GM23338 (cell line): ENCODE data around the gene POLE. TPM values are rescaled to one million over a fixed set of nuclear protein-coding genes. Genes with fewer than 3 reads are reported as not detected.

ENCODE experiments used
- ATAC-seq: fragments of 200-7000 bp; cut with Tn5 transposase; 3 replicates; pipeline ENCODE4 v1.9.1; 2020
- DNase-seq: peaks from one replicate; pipeline ENCODE4 v3.0.0-alpha.2; 2015; ENCODE audit warnings: low spot score
- H2AFZ ChIP-seq: fragments of 200-600 bp; sonication (generic); 2 replicates; pipeline ENCODE4 v1.8.0; 2016; ENCODE audit warnings: antibody characterized with exemption, mild to moderate bottlenecking, moderate library complexity
- H3F3A ChIP-seq: fragments of 200-600 bp; sonication (generic); replicated peaks from 2 replicates; pipeline ENCODE4 v1.8.0; 2017; ENCODE audit warnings: antibody characterized with exemption, mixed run types, low read depth
- H3K27ac ChIP-seq: fragments of 200-600 bp; sonication (generic); 2 replicates; pipeline ENCODE4 v1.6.1; 2016; ENCODE audit warnings: low read depth
- H3K27me3 ChIP-seq: fragments of 200-600 bp; sonication (generic); 2 replicates; pipeline ENCODE4 v1.8.0; 2016; ENCODE audit warnings: mild to moderate bottlenecking, mixed run types, moderate library complexity; ENCODE audit not compliant: insufficient read depth
- H3K36me3 ChIP-seq: fragments of 200-600 bp; sonication (generic); 2 replicates; pipeline ENCODE4 v1.8.0; 2016; ENCODE audit warnings: mild to moderate bottlenecking; ENCODE audit not compliant: insufficient read depth
- H3K4me1 ChIP-seq: fragments of 200-600 bp; sonication (generic); 2 replicates; pipeline ENCODE4 v1.8.0; 2016; ENCODE audit warnings: mild to moderate bottlenecking, moderate library complexity; ENCODE audit not compliant: insufficient read depth
- H3K4me2 ChIP-seq: fragments of 200-600 bp; sonication (generic); 2 replicates; pipeline ENCODE4 v1.7.1; 2017; ENCODE audit warnings: mixed run types
- H3K4me3 ChIP-seq: fragments of 200-600 bp; sonication (generic); 2 replicates; pipeline ENCODE4 v1.6.1; 2016; ENCODE audit warnings: mixed run types
- H3K79me2 ChIP-seq: fragments of 200-600 bp; sonication (generic); replicated peaks from 2 replicates; pipeline ENCODE4 v1.8.0; 2017; ENCODE audit warnings: mild to moderate bottlenecking; ENCODE audit not compliant: insufficient read depth
- H3K9me2 ChIP-seq: fragments of 200-600 bp; sonication (generic); 2 replicates; pipeline ENCODE4 v1.8.0; 2017; ENCODE audit not compliant: insufficient read depth
- H4K20me1 ChIP-seq: fragments of 200-600 bp; sonication (generic); replicated peaks from 2 replicates; pipeline ENCODE4 v1.8.0; 2017; ENCODE audit warnings: mild to moderate bottlenecking; ENCODE audit not compliant: insufficient read depth
- H3K27ac Mint-ChIP-seq: 2 replicates; pipeline ENCODE4 v1.8.0; 2020; ENCODE audit warnings: inconsistent platforms, mild to moderate bottlenecking, moderate library complexity, mixed read lengths
- H3K27me3 Mint-ChIP-seq: 3 replicates; pipeline ENCODE4 v1.8.0; 2022; ENCODE audit warnings: low read depth, mild to moderate bottlenecking, moderate library complexity, mixed read lengths, inconsistent platforms; ENCODE audit not compliant: insufficient read depth, poor library complexity
- H3K36me3 Mint-ChIP-seq: 3 replicates; pipeline ENCODE4 v1.8.0; 2021; ENCODE audit warnings: low read depth, mild to moderate bottlenecking, inconsistent platforms, moderate library complexity, mixed read lengths
- H3K4me1 Mint-ChIP-seq: 3 replicates; pipeline ENCODE4 v1.8.0; 2020; ENCODE audit warnings: mild to moderate bottlenecking, inconsistent platforms, mixed read lengths
- H3K4me3 Mint-ChIP-seq: 3 replicates; pipeline ENCODE4 v1.8.0; 2021; ENCODE audit warnings: moderate library complexity, mild to moderate bottlenecking, inconsistent platforms, mixed read lengths
- H3K9me3 Mint-ChIP-seq: 3 replicates; pipeline ENCODE4 v1.8.0; 2020; ENCODE audit warnings: moderate library complexity, mild to moderate bottlenecking, inconsistent platforms, mixed read lengths
- CTCF ChIP-seq, 2 experiments: fragments of 200-600 bp in 1 of 2; sonication (generic) in 1 of 2; conservative IDR thresholded peaks; 2 replicates each; pipeline versions ENCODE4 v1.5.1 to v1.6.1; 2016 to 2017; ENCODE audit warnings: antibody characterized with exemption in 2 of 2, low read depth in 2 of 2, mild to moderate bottlenecking in 2 of 2, moderate library complexity in 1 of 2
- ETS1 ChIP-seq: IDR thresholded peaks from 2 replicates; pipeline ENCODE4 v1.6.1; 2016; ENCODE audit warnings: antibody characterized with exemption
- JUNB ChIP-seq: IDR thresholded peaks from one replicate; pipeline ENCODE4 v1.6.1; 2016; ENCODE audit warnings: antibody characterized with exemption; ENCODE audit not compliant: unreplicated experiment
- NANOG ChIP-seq: IDR thresholded peaks from 2 replicates; pipeline ENCODE4 v1.6.1; 2016; ENCODE audit warnings: antibody characterized with exemption, borderline replicate concordance
- REST ChIP-seq: IDR thresholded peaks from one replicate; pipeline ENCODE4 v1.6.1; 2018; ENCODE audit warnings: antibody characterized with exemption; ENCODE audit not compliant: unreplicated experiment
- STAT1 ChIP-seq: IDR thresholded peaks from one replicate; pipeline ENCODE4 v1.6.1; 2016; ENCODE audit warnings: antibody characterized with exemption; ENCODE audit not compliant: unreplicated experiment
- ZNF114 ChIP-seq: fragments of 250-450 bp; sonication (Bioruptor Pico); IDR thresholded peaks from 2 replicates; pipeline ENCODE4 v1.5.0; 2020; ENCODE audit warnings: mild to moderate bottlenecking, moderate library complexity
- ZNF331 ChIP-seq: fragments of 250-450 bp; sonication (Bioruptor Pico); IDR thresholded peaks from 2 replicates; pipeline ENCODE4 v1.5.0; 2020; ENCODE audit warnings: low read depth, mild to moderate bottlenecking, moderate library complexity
- ZNF462 ChIP-seq: fragments of 250-450 bp; sonication (Bioruptor Pico); IDR thresholded peaks from 2 replicates; pipeline ENCODE4 v1.5.0; 2020; ENCODE audit warnings: mild to moderate bottlenecking, moderate library complexity
- polyA plus RNA-seq: library from polyadenylated mRNA; unstranded; fragments of >200 nt; fragmentation: Nextera tagmentation; extraction: Ambion mirVana; gene quantifications from 2 replicates; pipeline ENCODE4 v1.2.1, GENCODE V29; 2016
- total RNA-seq: library from RNA; depleted of rRNA; stranded (reverse); fragments of >200 nt; shearing (Covaris generic); gene quantifications from 2 replicates; pipeline ENCODE4 v1.2.3, GENCODE V29; 2014

The POLE gene
- total and polyA plus RNA-seq, 2 experiments from 2014 or later = 33.6 to 125 TPM

GRCh38 chr12:132672678-132673077 lies 14.5 kb downstream of the POLE start (continued):
- TF ChIP-seq ZNF114 (CRISPR knock-in tag) = no peak
- TF ChIP-seq STAT1 = no peak
- no peak for TF ChIP-seq JUNB
- no peak for TF ChIP-seq ZNF331 (CRISPR knock-in tag)
- no peak for TF ChIP-seq ETS1

- Mint-ChIP-seq H3K9me3 (no peaks in the 10 kb centered on the region), H3K4me1 (no peaks in the 10 kb centered on the region), H3K27me3 (peaks cover 1% of the 10 kb centered on the region), H3K4me3 (no peak overlapping the region), H3K36me3 (peaks cover 89% of the 10 kb centered on the region), H3K27ac (no peak overlapping the region)
- H2AFZ ChIP-seq = no peak overlapping the region
- DNase-seq = no peak
- no peak overlapping the region for H3K4me3 ChIP-seq
- H4K20me1 ChIP-seq = peaks cover 15% of the 10 kb centered on the region
- ATAC-seq = no peak
- H3K27me3 ChIP-seq = no peaks in the 10 kb centered on the region
- TF ChIP-seq NANOG (no peak), ZNF462 (no peak), REST (no peak), CTCF (conservative IDR thresholded peaks at IDR 0.05; ENCODE audit: low read depth in 2 of 2) (no peak), JUNB (no peak)
- no peaks in the 10 kb centered on the region for H3K9me2 ChIP-seq
- H3K4me2 ChIP-seq = no peak overlapping the region
- peaks cover 46% of the 10 kb centered on the region for H3K36me3 ChIP-seq
- no peaks in the 10 kb centered on the region for H3K79me2 ChIP-seq
- no peak overlapping the region for H3K27ac ChIP-seq
- H3K4me1 ChIP-seq = no peaks in the 10 kb centered on the region
- no peaks in the 10 kb centered on the region for H3F3A ChIP-seq
Measured at GRCh38 chr12:132672116-132672515, 15.0 kb downstream of the POLE start.
